Fibroblast of the aortic adventitia (primary cell): ENCODE data around the gene EGFR. TPM values are rescaled to one million over a fixed set of nuclear protein-coding genes. Genes with fewer than 3 reads are reported as not detected.

ENCODE experiments used
- DNase-seq: peaks from one replicate; pipeline ENCODE4 v3.0.0-alpha.2; 2010; ENCODE audit warnings: low read depth
- H3K4me3 ChIP-seq: 2 replicates; pipeline ENCODE4 v1.5.1; 2011; ENCODE audit warnings: low read depth, mild to moderate bottlenecking, control low read depth, low read length, moderate library complexity
- CTCF ChIP-seq: IDR thresholded peaks from 2 replicates; pipeline ENCODE4 v1.5.1; 2011; ENCODE audit warnings: mild to moderate bottlenecking, low read length, control low read depth, inconsistent platforms; ENCODE audit not compliant: insufficient read depth
- total RNA-seq: library from RNA; depleted of rRNA; stranded (reverse); fragments of >200 nt; gene quantifications from 2 replicates; pipeline ENCODE4 v1.2.3, GENCODE V29; 2012; ENCODE audit warnings: low replicate concordance

Gene EGFR
- total RNA-seq, 1 donor: 147 TPM

GRCh38 chr7:55237156-55237893 is 218.5 kb downstream of the EGFR start:
- no peak for DNase-seq
- TF ChIP-seq CTCF: no peak
- H3K4me3 ChIP-seq: no peak overlapping the region

- DNase-seq: no peak
- no peak overlapping the region for H3K4me3 ChIP-seq
- no peak for TF ChIP-seq CTCF
These were observed 220.6 kb downstream of the EGFR start for GRCh38 chr7:55239406-55239805.

- no peak overlapping the region for H3K4me3 ChIP-seq
- no peak for TF ChIP-seq CTCF
- DNase-seq: no peak
These were observed 221.8 kb downstream of the EGFR start for GRCh38 chr7:55240418-55241142.

- no peak for DNase-seq
- TF ChIP-seq CTCF: no peak
- H3K4me3 ChIP-seq: no peak overlapping the region
These were observed 223.1 kb downstream of the EGFR start for GRCh38 chr7:55241958-55242357.

- no peak for TF ChIP-seq CTCF
- H3K4me3 ChIP-seq: no peak overlapping the region
- DNase-seq: no peak
These were observed 223.8 kb downstream of the EGFR start for GRCh38 chr7:55242613-55243012.

GRCh38 chr7:55244006-55244745 is 225.4 kb downstream of the EGFR start:
- H3K4me3 ChIP-seq: no peak overlapping the region
- TF ChIP-seq CTCF: no peak
- no peak for DNase-seq
